ENCODE data around the gene ASAP2.
A peak's percentile ranks its signal among the peaks of the same experiment; 100 is the strongest.

The ASAP2 gene

GRCh38 chr2:9247177-9247576 lies 40.6 kb downstream of the ASAP2 start:
- Histone ChIP-seq H3K27ac (no peak overlapping the region), H3K9ac (ENCODE audit: insufficient read length) (no peak overlapping the region), H3K9me3 (ENCODE audit: low read depth, low read length) (no peaks in the 10 kb centered on the region), H3K36me3 (ENCODE audit: insufficient read depth, low read length) (no peaks in the 10 kb centered on the region), H3K4me3 (no peak overlapping the region)
- no peak for DNase-seq (ENCODE audit: low read depth, low spot score)
- TF ChIP-seq POLR2AphosphoS5 (IDR thresholded peaks at IDR 0.05; ENCODE audit: borderline replicate concordance, low read depth, low read length) (no peak), FOXP2 (optimal IDR thresholded peaks at IDR 0.05; ENCODE audit: control extremely low read depth, extremely low read length, insufficient read depth) (no peak), EZH2 (IDR thresholded peaks at IDR 0.05) (no peak)

GRCh38 chr2:9247786-9248185 lies 41.2 kb downstream of the ASAP2 start:
- no peak for DNase-seq (ENCODE audit: low read depth, low spot score)
- TF ChIP-seq EZH2 (IDR thresholded peaks at IDR 0.05) = no peak
- no peak for TF ChIP-seq POLR2AphosphoS5 (IDR thresholded peaks at IDR 0.05; ENCODE audit: borderline replicate concordance, low read depth, low read length)
- TF ChIP-seq FOXP2 (optimal IDR thresholded peaks at IDR 0.05; ENCODE audit: control extremely low read depth, extremely low read length, insufficient read depth) = no peak
- no peak overlapping the region for H3K27ac ChIP-seq

DNA sequence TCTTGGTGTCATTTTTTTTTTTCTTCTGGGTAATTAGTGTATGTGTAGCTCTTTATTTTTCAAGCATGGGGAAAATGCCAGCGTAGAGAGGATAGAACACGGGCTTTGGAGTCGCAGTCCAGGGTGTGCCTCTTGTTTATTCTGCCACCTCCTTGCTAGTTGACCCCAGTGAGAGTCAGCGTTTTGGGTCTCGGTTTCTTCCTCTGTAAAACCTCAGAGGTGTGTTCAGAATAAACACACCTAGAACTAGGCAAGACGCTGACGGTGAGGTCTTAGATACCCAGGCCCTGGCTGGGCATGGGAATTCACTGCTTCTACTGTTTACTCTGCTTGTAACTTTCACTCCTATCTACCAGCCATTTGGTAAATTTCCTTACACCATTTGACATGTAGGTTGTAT lies 41.8 kb downstream of the ASAP2 start:
- H3K36me3 ChIP-seq (ENCODE audit: insufficient read depth, low read length) = no peaks in the 10 kb centered on the region
- no peaks in the 10 kb centered on the region for H3K9me3 ChIP-seq (ENCODE audit: low read depth, low read length)
- H3K4me3 ChIP-seq = no peak overlapping the region
- no peak overlapping the region for H3K27ac ChIP-seq
- TF ChIP-seq FOXP2 (optimal IDR thresholded peaks at IDR 0.05; ENCODE audit: control extremely low read depth, extremely low read length, insufficient read depth) (no peak), POLR2AphosphoS5 (IDR thresholded peaks at IDR 0.05; ENCODE audit: borderline replicate concordance, low read depth, low read length) (no peak), EZH2 (IDR thresholded peaks at IDR 0.05) (no peak)
- no peak for DNase-seq (ENCODE audit: low read depth, low spot score)
- H3K9ac ChIP-seq (ENCODE audit: insufficient read length) = no peak overlapping the region

More at GRCh38 chr2:9247786-9248185, 41.2 kb downstream of the ASAP2 start:
- no peak overlapping the region for H3K4me3 ChIP-seq
- no peaks in the 10 kb centered on the region for H3K9me3 ChIP-seq (ENCODE audit: low read depth, low read length)
- no peak overlapping the region for H3K9ac ChIP-seq (ENCODE audit: insufficient read length)
- no peaks in the 10 kb centered on the region for H3K36me3 ChIP-seq (ENCODE audit: insufficient read depth, low read length)

DNA sequence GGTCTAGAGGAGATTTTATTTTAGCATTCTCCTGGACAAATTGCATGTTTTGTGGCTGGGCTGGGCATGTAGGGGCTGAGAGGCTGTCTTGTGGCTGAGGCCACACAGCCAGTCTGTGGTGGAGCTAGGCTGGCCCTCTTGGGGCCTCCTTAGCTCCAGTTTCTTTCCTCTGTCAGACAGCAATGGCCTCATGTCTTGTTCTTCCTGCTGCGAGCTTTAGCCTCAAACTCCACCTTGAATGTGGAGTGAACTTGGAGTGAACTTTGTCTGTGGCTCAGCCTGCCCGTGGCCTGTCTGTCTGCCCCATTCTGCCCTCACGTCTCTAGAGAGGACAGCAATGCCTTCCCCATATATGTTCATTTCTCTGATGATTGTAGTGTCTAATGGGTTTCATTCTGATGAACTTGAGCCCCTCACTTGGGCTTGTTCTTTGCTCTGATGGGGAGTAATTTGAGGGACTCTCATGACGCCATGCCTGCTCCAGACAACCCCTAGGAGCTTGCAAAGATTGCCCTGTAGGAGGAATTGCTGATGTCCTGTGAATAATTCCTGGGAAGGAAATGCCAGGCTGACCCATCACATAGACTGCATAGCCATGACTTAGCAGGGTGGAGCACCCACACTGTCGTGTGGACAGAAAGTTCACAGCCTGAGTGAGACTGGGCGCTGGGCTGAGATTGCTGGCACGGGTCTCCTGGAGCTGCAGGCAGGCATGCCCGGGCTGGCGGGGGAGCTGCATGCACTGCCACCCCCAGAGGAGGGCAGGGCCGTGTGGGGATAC lies 42.6 kb downstream of the ASAP2 start:
- TF ChIP-seq EZH2 (IDR thresholded peaks at IDR 0.05) (no peak), FOXP2 (optimal IDR thresholded peaks at IDR 0.05; ENCODE audit: control extremely low read depth, extremely low read length, insufficient read depth) (no peak)
- DNase-seq (ENCODE audit: low read depth, low spot score) = no peak
- H3K4me3 ChIP-seq = no peak overlapping the region; the same call in 1 of the 2 replicates
- H3K9ac ChIP-seq (ENCODE audit: insufficient read length) = no peak overlapping the region
- no peaks in the 10 kb centered on the region for H3K36me3 ChIP-seq (ENCODE audit: insufficient read depth, low read length)
- H3K9me3 ChIP-seq (ENCODE audit: low read depth, low read length) = no peaks in the 10 kb centered on the region
- H3K27ac ChIP-seq = no peak overlapping the region

- no peaks in the 10 kb centered on the region for H3K9me3 ChIP-seq (ENCODE audit: low read depth, low read length)
- DNase-seq (ENCODE audit: low read depth, low spot score) = no peak
- TF ChIP-seq POLR2AphosphoS5 (IDR thresholded peaks at IDR 0.05; ENCODE audit: borderline replicate concordance, low read depth, low read length) (no peak), FOXP2 (optimal IDR thresholded peaks at IDR 0.05; ENCODE audit: control extremely low read depth, extremely low read length, insufficient read depth) (no peak), EZH2 (IDR thresholded peaks at IDR 0.05) (no peak)
- H3K4me3 ChIP-seq = peak overlapping the region; percentile 28
- no peak overlapping the region for H3K27ac ChIP-seq
- H3K36me3 ChIP-seq (ENCODE audit: insufficient read depth, low read length) = no peaks in the 10 kb centered on the region
- H3K9ac ChIP-seq (ENCODE audit: insufficient read length) = no peak overlapping the region
Observed at GRCh38 chr2:9250091-9250490, 43.5 kb downstream of the ASAP2 start.

DNA sequence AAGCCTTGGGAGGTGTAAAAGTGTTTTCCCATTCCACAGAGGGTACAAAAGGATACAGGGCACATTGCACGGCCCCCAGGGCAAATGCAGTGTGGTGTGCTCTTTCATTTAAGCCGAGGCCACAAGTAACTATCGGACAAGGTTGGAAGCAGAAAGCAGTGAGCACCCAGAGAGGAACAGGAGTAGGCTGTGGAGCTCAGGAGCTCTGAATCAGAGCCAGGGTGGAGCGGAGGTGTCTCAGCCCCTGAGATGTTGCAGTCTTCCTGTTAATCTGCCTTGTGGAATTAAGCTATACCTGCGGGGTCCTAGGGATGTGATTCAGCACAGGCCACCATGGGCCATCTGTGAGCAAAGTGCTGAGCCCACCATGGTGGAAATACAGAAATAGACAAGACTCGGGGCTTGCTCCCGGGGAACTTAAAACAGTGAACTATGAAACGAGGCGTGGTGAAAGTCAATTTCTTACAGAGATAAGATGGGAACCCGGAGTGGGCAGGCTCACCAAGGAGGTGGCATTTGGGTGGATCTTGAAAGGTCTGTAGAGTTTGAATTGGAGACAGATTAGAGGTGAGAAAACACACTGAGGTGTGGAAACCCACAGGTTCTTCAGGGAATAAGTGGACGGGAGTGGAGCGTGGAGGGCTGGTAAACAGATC lies 44.0 kb downstream of the ASAP2 start:
- TF ChIP-seq EZH2 (IDR thresholded peaks at IDR 0.05) = no peak
- no peak for TF ChIP-seq POLR2AphosphoS5 (IDR thresholded peaks at IDR 0.05; ENCODE audit: borderline replicate concordance, low read depth, low read length)
- TF ChIP-seq FOXP2 (optimal IDR thresholded peaks at IDR 0.05; ENCODE audit: control extremely low read depth, extremely low read length, insufficient read depth) = no peak
- no peak overlapping the region for H3K27ac ChIP-seq
- H3K9ac ChIP-seq (ENCODE audit: insufficient read length) = no peak overlapping the region
- H3K4me3 ChIP-seq = no peak overlapping the region
- DNase-seq (ENCODE audit: low read depth, low spot score) = no peak
- H3K9me3 ChIP-seq (ENCODE audit: low read depth, low read length) = no peaks in the 10 kb centered on the region
- H3K36me3 ChIP-seq (ENCODE audit: insufficient read depth, low read length) = no peaks in the 10 kb centered on the region

DNA sequence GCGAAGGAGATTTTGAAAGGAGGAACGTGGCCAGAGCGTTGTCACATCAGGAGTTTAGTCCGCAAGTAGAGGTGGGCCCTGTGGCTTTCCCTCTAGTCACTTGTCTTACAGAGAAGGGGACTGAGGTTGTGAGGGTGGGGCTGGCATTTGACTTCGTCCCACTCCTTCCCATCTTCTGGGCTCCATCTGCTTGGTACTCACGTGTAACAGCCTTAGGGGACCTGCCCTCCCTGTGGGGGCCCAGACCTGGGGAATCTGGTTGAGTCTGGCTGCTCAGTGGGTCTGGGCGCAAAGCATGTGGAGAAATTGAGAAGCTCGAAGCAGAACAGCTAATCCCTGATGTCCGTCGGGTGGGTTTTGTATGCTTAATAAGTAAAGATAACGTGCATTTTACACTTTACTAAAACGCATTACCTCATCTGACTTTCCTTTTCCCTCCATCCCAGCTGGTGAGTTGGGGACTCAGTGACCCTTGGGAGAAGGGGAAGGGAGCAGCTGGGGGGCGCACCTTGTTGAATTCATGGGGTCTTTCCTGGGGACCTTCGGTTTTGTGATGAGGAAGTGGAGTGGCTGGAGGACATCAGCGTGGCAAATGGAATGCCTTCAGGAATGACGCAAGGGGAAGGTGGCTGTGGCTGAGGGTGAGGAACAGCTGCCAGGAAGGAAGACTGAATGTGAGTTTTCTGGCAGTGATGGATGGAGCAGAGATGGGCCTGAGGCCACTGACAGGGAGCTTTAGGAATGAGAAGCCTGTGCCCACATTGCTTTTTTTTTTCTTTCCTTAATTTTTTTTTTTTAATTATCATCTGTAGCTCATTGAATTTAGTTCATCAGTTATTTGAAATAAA lies 44.8 kb downstream of the ASAP2 start:
- Histone ChIP-seq H3K4me3 (no peak overlapping the region), H3K27ac (no peak overlapping the region), H3K9me3 (ENCODE audit: low read depth, low read length) (no peaks in the 10 kb centered on the region), H3K36me3 (ENCODE audit: insufficient read depth, low read length) (no peaks in the 10 kb centered on the region), H3K9ac (ENCODE audit: insufficient read length) (no peak overlapping the region)
- TF ChIP-seq EZH2 (IDR thresholded peaks at IDR 0.05) = no peak
- no peak for TF ChIP-seq POLR2AphosphoS5 (IDR thresholded peaks at IDR 0.05; ENCODE audit: borderline replicate concordance, low read depth, low read length)
- TF ChIP-seq FOXP2 (optimal IDR thresholded peaks at IDR 0.05; ENCODE audit: control extremely low read depth, extremely low read length, insufficient read depth) = no peak
- no peak for DNase-seq (ENCODE audit: low read depth, low spot score)

DNA sequence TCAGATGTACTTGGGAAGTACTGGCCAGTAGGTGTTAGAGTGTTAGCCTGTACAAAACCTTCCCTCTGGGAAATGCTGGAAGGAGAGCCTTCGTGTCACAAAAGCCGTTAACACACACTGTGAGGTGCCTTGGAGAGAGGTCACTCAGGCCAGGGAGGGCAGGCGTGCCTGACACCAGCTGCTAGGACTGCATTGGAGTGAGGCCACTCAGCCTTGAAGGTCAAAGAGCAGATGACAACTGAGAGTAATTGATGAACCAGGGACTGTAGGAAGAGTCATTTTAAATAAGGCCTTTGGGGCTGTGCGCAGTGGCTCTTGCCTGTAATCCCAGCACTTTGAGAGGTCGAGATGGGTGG lies 45.4 kb downstream of the ASAP2 start:
- no peaks in the 10 kb centered on the region for H3K36me3 ChIP-seq (ENCODE audit: insufficient read depth, low read length)
- H3K9me3 ChIP-seq (ENCODE audit: low read depth, low read length) = no peaks in the 10 kb centered on the region
- no peak overlapping the region for H3K27ac ChIP-seq
- H3K9ac ChIP-seq (ENCODE audit: insufficient read length) = no peak overlapping the region
- no peak for TF ChIP-seq EZH2 (IDR thresholded peaks at IDR 0.05)
- no peak for TF ChIP-seq FOXP2 (optimal IDR thresholded peaks at IDR 0.05; ENCODE audit: control extremely low read depth, extremely low read length, insufficient read depth)
- no peak for TF ChIP-seq POLR2AphosphoS5 (IDR thresholded peaks at IDR 0.05; ENCODE audit: borderline replicate concordance, low read depth, low read length)
- H3K4me3 ChIP-seq = no peak overlapping the region
- DNase-seq (ENCODE audit: low read depth, low spot score) = no peak

Measured in SK-N-MC (cell line).